Stimulated activated CD4-positive, alpha-beta T cell treated with anti-CD3 and anti-CD28 coated beads, TNF-alpha, amount 100 ng/mL, for 24 hours (primary cell): ENCODE data around the gene SCP2.
"Not testable (repeated sequence)": the region's sequence is repeated elsewhere in the genome, so short reads cannot be mapped to it uniquely, and the experiment has no call there.

Experiments
- DNase-seq, 3 experiments: peaks; one replicate each; pipeline ENCODE4 v3.0.0-alpha.2; 2020; ENCODE audit warnings: low read depth in 3 of 3

Gene SCP2

GRCh38 chr1:52969234-52969633 is 42.2 kb downstream of the SCP2 start:
- not testable (repeated sequence) for DNase-seq

GRCh38 chr1:52970149-52970548 is 43.1 kb downstream of the SCP2 start:
- DNase-seq = no peak

GRCh38 chr1:52973841-52974240 is 46.8 kb downstream of the SCP2 start:
- DNase-seq = no peak

GRCh38 chr1:52976183-52977035 is 49.3 kb downstream of the SCP2 start:
- no peak for DNase-seq

- DNase-seq = no peak
Observed at GRCh38 chr1:52978045-52978444, 51.0 kb downstream of the SCP2 start.

GRCh38 chr1:52992733-52993132 is 65.7 kb downstream of the SCP2 start:
- not testable (repeated sequence) for DNase-seq

- no peak for DNase-seq
Observed at GRCh38 chr1:52994656-52995055, 67.6 kb downstream of the SCP2 start.

- no peak for DNase-seq
Observed at GRCh38 chr1:52996653-52997052, 69.6 kb downstream of the SCP2 start.

GRCh38 chr1:53001128-53001527 is 74.1 kb downstream of the SCP2 start:
- no peak for DNase-seq

GRCh38 chr1:53006612-53007011 is 79.5 kb downstream of the SCP2 start:
- not testable (repeated sequence) for DNase-seq

- not testable (repeated sequence) for DNase-seq
Observed at GRCh38 chr1:53010247-53010646, 83.2 kb downstream of the SCP2 start.

- no peak for DNase-seq
Observed at GRCh38 chr1:53011175-53011574, 84.1 kb downstream of the SCP2 start.

GRCh38 chr1:53014791-53015507 is 87.9 kb downstream of the SCP2 start:
- DNase-seq = peak; percentile 47 to 62 (median 53)

- DNase-seq = no peak
Observed at GRCh38 chr1:53015508-53015860, 88.4 kb downstream of the SCP2 start.

- DNase-seq = no peak
Observed at GRCh38 chr1:53016705-53017104, 89.6 kb downstream of the SCP2 start.

GRCh38 chr1:53020588-53020987 is 93.5 kb downstream of the SCP2 start:
- DNase-seq = no peak

GRCh38 chr1:53022179-53022578 is 95.1 kb downstream of the SCP2 start:
- DNase-seq = no peak

- DNase-seq = no peak
Observed at GRCh38 chr1:53023546-53023945, 96.5 kb downstream of the SCP2 start.

- DNase-seq = no peak
Observed at GRCh38 chr1:53024117-53024516, 97.0 kb downstream of the SCP2 start.

GRCh38 chr1:53025034-53025768 is 98.1 kb downstream of the SCP2 start:
- no peak for DNase-seq

GRCh38 chr1:53025769-53026112 is 98.7 kb downstream of the SCP2 start:
- no peak for DNase-seq

GRCh38 chr1:53026254-53026653 is 99.2 kb downstream of the SCP2 start:
- no peak for DNase-seq

- no peak for DNase-seq
Observed at GRCh38 chr1:53031732-53032131, 104.7 kb downstream of the SCP2 start.
